Measurements from ENCODE around the gene TSPEAR.
"Not testable (repeated sequence)": the region's sequence is repeated elsewhere in the genome, so short reads cannot be mapped to it uniquely, and the experiment has no call there.

TSPEAR gene

DNA sequence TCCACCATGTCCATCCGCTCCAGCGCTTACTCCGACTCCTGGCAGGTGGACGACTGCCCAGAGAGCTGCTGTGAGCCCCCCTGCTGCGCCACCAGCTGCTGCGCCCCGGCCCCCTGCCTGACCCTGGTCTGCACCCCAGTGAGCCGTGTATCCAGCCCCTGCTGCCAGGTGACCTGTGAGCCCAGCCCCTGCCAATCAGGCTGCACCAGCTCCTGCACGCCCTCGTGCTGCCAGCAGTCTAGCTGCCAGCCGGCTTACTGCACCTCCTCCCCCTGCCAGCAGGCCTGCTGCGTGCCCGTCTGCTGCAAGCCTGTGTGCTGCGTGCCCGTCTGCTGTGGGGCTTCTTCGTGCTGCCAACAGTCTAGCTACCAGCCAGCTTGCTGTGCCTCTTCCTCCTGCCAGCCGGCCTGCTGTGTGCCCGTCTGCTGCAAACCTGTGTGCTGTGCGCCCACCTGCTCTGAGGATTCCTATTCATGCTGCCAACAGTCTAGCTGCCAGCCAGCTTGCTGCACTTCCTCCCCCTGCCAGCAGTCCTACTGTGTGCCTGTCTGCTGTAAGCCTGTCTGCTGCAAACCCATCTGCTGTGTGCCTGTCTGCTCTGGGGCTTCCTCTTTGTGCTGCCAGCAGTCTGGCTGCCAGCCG lies 84.1 kb downstream of the TSPEAR start:
- not testable (repeated sequence) for DNase-seq (ENCODE audit: low spot score)

DNA sequence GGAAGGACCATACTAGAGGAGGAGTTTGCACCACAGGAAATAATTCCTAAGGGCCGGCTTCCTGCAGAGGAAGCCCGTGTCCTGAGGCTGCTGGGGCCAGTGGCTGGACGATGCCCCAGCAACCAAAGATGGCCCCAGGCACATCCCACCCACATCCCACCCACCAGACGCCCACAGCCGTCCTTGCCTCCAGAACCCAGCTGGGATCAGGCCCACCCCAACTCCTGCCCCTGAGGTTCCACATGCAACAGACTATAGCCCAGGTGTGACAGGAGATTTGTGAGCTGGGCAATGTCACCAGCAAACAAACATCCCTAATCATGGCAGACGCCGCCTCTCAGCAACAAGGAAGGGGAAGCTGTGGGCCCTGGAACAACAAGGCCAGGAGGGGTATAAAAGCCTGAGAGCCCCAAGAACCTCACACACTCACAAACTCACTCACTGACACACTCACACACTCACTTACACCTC lies 84.7 kb downstream of the TSPEAR start, which contains the start of gene KRTAP10-9:
Gene KRTAP10-9, plus strand, starts transcription at position 421 of the 471 bp plus-strand sequence. CDS start 79 bp downstream, outside the sequence.
- no peak for DNase-seq (ENCODE audit: low spot score)

DNA sequence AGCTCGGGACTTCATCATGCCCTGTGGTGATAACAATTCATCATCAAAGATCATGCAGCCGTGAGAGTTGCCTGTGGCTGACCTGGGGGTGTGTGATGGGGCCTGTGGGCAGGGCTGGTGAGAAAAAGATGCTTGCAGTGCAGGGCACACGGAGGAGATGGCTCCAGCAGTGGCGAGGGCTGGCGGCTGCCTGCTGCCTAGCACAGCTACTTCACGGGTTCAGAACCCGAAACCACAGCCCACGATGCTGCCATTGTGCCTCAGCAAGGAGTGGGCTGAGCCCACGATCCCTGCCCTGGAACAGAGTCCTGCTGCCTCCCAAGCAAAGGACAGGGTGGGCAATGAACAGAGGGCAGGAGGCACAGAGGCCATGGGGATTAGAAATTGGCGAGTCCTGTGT lies 85.1 kb downstream of the TSPEAR start:
- DNase-seq (ENCODE audit: low spot score), result no peak

DNA sequence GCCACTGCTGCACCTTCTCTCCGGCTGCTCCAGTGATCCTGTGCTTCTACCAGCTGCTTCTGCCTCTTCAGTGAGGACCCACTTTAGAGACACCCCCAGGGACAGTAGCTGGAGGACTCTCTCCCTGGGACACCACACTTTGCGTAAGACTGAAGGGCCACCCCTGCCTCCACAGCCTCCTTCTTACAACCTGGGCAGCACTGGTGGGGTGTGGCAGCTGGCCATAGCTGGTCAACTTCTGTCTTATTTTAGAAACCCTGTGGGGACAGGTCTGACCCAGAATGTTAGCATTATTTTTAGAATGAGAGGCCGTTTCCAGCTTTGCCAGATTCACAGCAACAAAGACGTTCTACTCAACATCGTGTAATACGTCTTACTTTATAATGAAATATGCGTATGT lies 85.6 kb downstream of the TSPEAR start:
- no peak for DNase-seq (ENCODE audit: low spot score)

DNA sequence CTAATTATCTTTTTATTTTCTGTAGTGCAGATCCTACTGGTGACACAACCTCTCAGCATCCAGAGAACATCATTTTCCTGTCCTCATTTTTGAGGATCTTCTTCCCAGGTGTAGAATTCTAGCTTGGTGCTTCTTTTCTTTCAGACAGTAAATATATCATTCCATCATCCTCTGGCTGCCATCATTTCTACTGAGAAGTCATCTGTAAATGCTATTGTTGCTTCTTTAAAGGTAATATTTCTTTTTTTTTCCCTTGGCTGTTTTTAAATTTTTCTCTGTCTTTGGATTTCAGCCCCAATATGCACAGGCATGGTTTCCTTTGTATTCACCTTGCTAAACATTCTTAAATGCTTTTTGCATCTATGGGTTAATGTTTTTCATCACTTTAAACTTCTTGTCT lies 87.8 kb downstream of the TSPEAR start:
- DNase-seq (ENCODE audit: low spot score), result no peak

DNA sequence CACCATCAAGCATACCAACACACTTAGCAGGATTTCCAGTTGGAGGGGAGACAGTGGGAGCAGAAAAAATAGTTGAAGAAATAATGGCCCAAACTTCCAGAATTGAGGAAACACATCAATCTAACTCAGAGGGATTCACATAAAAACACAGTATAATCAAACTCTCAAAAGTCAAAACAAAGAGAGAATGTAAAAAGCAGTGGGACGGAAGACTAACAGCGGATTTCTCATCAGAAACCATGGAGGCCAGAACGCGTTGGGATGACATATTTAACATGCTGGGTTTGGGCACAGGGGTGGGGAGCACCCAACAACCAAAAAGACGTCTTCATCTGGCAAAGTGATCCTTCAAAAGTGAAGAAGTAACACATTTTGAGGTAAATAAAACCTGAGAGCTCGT lies 91.5 kb downstream of the TSPEAR start:
- DNase-seq (ENCODE audit: low spot score), result no peak

DNA sequence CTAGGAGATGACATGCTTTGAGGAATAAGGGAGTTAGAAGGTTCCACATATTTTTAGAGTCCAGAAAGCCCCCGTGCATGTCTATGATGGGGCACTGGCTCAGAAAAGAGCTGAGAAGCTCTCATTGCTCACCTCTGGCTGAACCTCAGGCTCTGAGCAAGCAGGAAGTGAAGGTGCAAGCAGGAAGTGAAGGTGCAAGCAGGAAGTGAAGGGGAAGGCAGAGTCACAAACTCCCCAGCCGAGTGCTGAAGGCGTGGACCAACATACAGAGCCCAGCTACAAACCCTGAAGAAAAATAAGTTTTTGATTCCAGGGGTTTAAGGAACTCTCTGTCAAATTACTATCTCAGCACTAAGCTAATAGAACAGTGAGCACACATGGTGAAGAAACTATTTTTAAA lies 92.5 kb downstream of the TSPEAR start:
- peak; percentile 16 for DNase-seq (ENCODE audit: low spot score)

DNA sequence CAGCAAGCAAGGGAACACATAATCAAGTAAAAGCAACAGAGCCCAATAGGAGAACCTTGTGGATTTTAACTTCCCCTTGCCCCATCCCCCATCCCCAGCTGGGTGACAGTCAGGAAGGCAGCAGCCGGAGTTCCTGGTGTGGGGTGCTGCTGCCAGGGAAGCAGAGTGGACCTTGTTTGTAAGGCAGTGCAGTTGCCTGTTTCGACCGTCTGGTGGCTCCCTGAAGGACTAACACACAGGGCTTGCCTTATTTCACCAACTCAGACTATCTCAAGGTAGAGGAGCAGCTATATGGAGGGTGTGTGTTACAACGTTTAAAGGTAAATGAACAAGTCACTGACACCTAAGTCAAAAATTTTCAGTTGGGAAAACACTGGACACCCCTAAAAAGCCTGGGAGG lies 92.9 kb downstream of the TSPEAR start:
- DNase-seq (ENCODE audit: low spot score), result peak; percentile 2

DNA sequence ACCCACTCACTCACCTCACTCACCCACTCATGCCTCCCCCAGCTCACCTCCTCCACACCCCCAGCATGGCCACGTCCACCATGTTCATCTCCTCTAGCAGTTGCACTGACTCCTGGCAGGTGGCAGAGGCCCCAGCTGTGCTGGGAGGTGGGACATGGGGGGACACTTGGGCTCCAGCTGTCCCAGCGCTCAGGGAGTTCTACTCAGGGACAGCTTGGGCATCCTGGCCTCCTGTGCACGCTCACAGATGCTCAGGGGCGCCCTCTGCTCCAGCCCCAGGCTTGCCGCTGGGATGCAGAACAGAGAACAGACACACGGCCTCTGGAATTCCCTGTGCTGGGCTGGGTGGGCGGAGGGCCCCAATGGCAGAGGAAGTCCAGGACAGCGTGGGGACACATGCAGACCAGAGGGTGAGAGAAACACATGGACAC lies 94.3 kb downstream of the TSPEAR start:
- DNase-seq (ENCODE audit: low spot score), result no peak

DNA sequence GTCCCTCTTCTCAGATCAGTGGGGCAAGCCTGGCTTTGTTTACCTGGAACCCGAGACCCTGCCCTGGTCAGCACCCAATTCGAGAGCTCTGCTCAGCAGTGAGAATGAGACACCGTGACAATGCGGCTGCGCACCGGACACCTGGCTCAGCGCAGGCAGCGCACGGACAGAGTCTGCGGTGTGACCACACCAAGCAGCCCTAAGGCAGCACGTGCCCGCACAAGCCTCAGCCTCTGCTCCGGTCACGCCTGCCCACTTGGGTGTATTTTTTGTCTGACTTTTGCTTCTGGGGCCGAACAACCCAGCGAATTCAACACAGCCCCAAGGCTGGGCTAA lies 94.8 kb downstream of the TSPEAR start:
- DNase-seq (ENCODE audit: low spot score), result no peak

DNA sequence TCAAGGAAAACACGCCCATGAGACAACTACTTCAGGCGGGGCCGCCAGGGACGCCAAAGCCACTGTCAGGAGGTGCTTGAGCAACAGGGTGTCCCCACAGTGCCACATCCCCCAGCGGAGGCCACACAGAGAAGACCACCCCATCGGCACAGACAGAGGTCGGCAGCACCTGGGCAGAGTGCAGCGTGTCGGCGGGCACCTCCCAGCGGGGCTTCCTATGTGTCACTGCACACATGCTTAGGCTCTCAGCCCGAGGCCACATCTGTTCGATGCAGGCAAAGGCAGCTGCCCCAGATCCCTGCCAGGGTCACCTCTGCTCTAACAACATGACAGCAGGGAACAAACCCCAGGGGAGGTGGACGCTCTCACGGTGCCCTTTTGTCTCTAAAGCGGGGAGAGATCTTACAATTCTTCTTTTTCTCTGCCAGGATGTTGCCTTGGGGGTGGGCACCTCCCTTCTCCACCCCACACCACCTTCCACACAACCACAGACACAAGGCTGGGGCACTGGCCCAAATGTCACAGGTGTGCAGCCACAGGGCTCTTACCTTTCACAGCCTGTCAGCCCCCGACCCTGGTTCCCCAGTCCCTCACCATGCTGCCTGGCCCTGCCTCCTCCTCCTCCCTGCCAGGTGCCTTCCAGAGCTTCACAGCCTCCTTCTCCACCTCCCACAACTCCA lies 95.3 kb downstream of the TSPEAR start:
- no peak for DNase-seq (ENCODE audit: low spot score)

DNA sequence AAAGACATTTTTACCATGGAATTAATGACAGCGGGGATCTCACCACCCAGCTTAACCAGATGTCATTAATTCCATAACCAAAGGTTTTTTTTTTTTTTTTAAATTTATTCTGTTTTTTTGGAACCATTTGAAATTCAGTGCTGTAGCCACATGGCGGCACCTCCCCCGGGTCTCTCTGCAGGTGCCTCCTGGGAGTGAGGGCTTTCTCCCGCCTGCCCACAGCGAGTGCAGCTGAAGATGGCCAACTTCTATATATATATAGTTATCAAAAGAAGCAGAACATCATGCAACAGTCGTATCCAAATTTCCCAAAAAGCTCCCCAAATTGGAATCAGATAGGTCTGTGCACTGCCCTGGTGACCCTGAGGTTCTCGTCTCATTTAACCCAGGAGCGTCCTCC lies 95.9 kb downstream of the TSPEAR start:
- no peak for DNase-seq (ENCODE audit: low spot score)

DNA sequence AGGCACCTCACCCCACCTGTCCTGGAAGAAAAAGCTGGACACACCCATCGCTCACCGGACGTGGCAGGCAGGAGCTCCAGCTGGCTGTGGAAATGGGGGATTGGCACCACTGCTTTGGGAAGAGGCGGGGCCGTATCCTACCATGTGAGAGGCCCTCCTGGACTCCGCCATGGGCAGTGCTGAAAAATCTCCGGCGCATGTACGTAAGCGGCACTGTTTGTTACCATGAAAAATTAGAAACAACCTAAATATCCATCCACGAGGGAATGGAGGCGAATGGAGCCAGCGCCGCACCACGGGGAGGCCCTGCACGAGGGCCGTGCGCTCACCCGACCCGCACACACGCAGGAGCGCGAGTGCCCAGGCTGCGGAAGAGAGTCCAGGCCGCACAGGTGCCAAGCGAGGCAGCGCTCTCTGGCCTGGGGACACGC lies 96.4 kb downstream of the TSPEAR start:
- no peak for DNase-seq (ENCODE audit: low spot score)

DNA sequence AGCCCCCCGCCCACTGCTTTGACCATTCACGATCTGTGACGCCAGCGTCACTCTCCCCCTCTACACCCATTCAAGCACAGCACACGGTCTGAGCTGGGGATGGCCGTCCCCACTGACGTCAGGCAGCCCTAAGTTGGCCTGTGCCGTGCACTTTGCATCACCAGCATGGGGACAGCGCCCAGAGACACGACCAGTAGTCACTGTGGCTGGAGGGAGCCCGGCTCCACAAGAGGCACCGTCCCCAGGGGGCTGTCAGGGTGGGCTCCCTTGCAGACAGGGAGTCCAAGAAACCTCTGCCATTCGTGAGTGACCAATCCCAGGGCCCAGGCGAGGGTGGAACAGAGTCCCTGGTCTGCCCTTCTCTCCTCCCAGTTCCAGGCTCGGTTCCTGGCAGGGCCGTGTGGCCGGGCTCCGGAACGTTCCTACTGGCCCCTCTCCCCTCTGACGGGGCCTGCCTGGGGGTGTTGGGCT lies 97.2 kb downstream of the TSPEAR start:
- DNase-seq (ENCODE audit: low spot score), result no peak

DNA sequence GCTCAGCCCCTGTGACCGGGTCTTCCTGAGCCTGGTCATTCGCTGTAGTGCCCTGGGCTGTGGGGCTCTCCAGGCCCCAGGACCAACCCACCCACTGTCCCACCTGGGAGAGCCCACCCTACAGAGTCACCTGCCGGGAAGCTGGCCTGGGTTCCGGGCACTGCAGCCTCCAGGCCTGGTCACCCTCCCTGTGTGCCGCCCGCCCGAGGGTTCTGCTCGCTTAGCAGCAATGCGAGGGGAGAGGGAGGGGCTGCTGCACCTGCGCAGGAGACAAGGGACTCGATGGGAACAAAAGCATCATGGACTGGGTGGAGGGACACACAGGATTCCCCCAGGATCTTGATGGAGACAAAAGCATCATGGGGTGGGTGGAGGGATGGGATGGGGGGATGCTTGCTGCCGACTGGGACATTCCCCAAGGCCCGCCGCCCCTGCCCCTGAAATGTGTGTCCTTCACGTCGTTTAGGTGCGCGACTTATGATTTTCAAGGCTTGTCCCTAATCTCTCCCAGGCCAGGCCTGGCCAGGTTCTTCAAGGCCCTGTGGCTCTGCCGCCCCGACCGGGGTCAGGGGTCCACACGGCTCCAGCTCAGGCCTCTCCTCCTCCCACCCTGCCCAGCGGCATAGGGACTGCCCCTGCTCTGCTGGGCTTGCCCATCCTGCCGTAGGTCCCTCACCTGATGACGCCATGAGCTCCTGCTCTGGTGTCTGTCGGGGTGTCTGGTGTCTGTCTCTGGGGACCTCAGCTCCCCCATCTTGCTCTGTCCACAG lies 97.8 kb downstream of the TSPEAR start:
- no peak for DNase-seq (ENCODE audit: low spot score)

DNA sequence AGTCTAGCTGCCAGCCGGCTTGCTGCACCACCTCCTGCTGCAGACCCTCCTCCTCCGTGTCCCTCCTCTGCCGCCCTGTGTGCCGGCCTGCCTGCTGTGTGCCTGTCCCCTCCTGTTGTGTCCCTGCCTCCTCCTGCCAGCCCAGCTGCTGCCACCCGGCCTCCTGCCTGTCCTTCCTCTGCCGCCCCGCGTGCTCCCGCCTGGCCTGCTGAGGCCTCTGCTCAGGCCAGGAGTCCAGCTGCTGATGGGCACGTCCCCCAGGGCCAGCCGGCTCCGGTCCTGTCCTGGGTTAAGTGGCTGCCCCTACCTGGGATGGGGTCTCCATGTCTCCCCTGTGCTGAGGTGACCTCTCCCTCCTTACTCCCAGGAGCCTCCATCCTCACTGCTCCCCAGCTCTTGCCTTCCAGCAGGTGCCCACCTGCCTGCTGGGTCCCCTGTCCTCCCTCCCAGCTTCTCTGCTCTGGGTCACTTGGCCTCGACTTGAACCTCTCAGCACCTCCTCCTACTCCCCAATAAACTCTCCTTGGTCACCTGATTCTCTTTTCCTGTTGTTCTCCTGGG lies 98.6 kb downstream of the TSPEAR start:
- DNase-seq (ENCODE audit: low spot score), result no peak

DNA sequence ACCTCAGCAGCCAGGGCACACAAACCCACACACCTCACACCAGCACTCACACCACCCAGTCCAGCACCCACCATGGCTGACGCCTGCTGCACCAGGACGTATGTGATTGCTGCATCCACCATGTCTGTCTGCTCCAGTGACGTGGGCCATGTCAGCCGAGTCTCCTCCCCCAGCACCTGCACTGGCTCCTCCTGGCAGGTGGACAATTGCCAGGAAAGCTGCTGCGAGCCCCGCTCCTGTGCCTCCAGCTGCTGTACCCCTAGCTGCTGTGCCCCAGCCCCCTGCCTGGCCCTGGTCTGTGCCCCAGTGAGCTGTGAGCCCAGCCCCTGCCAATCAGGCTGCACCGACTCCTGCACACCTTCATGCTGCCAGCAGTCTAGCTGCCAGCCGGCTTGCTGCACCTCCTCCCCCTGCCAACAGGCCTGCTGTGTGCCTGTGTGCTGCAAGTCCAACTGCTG lies 99.3 kb downstream of the TSPEAR start, which contains the start of gene KRTAP10-8:
Gene KRTAP10-8, plus strand, starts transcription at position 51 of the 458 bp plus-strand sequence. Its CDS starts 22 bp downstream, at position 73.
- DNase-seq (ENCODE audit: low spot score), result no peak

DNA sequence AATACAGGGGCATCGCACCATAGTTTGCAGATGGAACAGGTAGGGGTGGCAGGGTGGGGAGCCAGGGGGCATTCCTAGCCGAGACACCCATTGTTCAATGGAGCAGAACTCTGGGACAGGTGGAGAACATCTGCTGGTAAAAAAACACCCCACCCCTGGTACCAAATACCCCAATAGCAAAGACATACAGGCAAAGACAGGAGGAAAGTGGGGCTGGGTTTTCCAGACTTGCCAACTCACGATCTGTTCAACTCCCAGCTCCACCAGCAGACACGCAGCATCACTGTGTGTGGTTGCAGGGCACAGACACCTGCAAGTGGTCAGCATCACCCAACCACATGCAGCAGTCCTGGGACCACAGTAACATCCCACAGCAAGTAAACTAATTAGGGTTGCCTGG lies 99.8 kb downstream of the TSPEAR start:
- DNase-seq (ENCODE audit: low spot score), result no peak

DNA sequence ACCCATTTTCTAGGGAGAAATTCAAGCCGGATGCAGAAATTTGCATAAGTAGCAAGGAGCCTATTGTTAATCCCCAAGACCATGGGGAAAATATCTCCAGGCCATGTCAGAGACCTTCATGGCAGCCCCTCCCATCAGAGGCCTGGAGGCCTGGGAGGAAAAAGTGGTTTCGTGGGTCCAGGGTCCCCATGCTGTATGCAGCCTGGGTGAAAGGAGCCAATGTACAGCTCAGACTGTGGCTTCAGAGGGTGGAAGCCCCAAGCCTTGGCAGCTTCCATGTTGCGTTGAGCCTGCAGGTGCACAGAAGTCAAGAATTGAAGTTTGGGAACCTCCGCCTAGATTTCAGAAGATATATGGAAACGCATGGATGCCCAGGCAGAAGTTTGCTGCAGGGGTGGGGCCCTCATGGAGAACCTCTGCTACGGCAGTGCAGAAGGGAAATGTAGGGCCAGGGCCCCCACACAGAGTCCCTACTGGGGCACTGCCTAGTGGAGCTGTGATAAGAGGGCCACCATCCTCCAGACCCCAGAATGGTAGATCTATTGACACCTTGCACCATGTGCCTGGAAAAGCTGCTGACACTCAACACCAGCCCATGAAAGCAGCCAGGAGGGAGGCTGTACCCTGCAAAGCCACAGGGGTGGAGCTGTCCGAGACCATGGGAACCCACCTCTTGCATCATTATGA lies 101.1 kb downstream of the TSPEAR start:
- DNase-seq (ENCODE audit: low spot score), result not testable (repeated sequence)

DNA sequence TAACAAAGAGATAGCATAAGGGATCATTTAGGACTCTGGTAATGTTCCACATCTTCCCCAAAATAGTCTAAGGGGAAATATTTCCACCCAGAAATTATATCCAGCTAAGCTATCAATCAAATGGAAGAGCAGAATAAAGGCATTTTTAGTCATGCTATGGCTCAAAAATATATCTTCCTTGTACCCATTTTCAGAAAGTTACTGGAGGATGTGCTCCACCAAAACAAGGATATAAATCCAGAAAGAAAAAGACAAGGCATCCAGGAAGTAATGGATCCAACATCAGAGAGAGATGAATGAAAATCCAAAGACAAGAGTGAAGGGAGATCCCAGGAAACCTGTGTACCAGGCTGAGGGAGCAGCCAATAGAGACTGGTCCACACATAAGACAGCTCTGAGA lies 102.2 kb downstream of the TSPEAR start:
- DNase-seq (ENCODE audit: low spot score), result no peak

DNA sequence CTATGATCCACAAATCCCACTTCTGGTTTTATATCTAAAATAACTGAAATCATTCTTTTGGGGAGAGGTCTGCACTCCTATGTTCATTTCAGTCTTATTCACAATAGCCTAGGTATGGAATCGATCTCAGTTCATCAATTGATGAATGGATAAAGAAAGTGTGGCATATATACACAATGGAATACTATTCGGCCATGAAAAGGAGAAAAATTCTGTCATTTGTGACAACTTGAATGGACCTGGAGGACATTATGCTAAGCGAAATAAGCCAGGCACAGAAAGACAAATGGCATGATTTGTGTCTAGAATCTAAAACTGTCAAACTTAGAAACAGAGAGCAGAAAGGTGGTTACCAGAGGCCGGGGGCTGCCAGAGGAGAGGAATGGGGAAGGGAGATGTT lies 104.9 kb downstream of the TSPEAR start:
- no peak for DNase-seq (ENCODE audit: low spot score)

DNA sequence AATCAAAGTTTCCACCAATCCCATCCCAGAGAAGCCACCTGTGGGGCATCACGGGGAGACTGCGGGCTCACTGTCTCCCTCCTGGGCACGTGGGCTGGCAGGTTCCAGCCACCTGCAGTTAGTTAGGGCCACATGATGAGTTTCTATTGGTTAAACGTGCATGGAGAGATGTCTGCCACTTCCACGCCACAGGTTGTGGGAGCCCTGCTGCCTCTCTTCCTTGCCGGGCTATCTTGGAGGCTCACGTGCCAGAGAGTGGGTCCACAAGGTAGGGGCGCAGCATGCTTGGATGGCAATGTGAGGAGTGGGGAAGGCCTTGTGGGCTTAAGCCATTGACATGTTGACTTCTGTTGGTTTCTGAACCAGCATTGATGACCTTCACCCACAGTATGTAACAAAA lies 107.5 kb downstream of the TSPEAR start:
- no peak for DNase-seq (ENCODE audit: low spot score)
